Activated naive CD4-positive, alpha-beta T cell treated with anti-CD3 and anti-CD28 coated beads, Interleukin-2, amount 10 ng/mL, durations not matched to agents 7 days and 5 days (primary cell): Measurements from ENCODE around the gene PSMC3IP.

Experiments
- CTCF ChIA-PET: fragments of 350-600 bp; sonication (Branson Sonifier 250); formaldehyde crosslinking; loops from one replicate; lab custom pipeline; 2021; ENCODE audit warnings: antibody characterized with exemption; lab: Charles Lee
- DNase-seq: peaks from one replicate; pipeline ENCODE4 v3.0.0-alpha.2; 2020
- H3K27ac Mint-ChIP-seq: one replicate; pipeline ENCODE4 v1.8.0; 2021; ENCODE audit warnings: mild to moderate bottlenecking, moderate library complexity, mixed read lengths
- H3K27me3 Mint-ChIP-seq: one replicate; pipeline ENCODE4 v1.8.0; 2021; ENCODE audit warnings: mild to moderate bottlenecking, mixed read lengths
- H3K36me3 Mint-ChIP-seq: one replicate; pipeline ENCODE4 v1.8.0; 2021; ENCODE audit warnings: mixed read lengths
- H3K4me1 Mint-ChIP-seq: one replicate; pipeline ENCODE4 v1.8.0; 2021; ENCODE audit warnings: mixed read lengths
- H3K4me3 Mint-ChIP-seq: one replicate; pipeline ENCODE4 v1.8.0; 2021; ENCODE audit warnings: mild to moderate bottlenecking, moderate library complexity, mixed read lengths
- H3K9me3 Mint-ChIP-seq: one replicate; pipeline ENCODE4 v1.8.0; 2021; ENCODE audit warnings: mixed read lengths

The PSMC3IP gene

DNA sequence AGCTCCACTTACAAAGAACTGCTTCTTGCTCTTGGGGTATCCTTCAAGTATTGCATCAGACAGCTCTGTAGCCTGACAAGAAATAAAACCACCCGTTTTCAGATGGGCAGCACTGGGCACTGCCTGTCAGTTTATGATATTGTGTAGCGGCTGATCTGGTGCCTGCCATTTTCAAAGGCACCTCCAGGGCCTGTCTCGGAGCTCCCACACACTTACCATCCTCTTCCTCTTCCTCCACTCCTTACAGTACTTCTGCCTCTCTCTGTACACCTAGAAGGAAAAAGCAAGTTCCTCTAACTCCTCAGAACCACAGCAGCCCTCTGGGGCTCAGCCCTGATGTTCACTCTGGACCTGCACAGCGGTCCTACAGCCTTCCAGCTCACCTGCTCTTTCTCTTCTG, 4.4 kb downstream of the PSMC3IP start:
- H3K4me1 Mint-ChIP-seq, result peaks cover 61% of the 10 kb centered on the region
- no peak for DNase-seq
- H3K4me3 Mint-ChIP-seq, result no peak overlapping the region
- H3K9me3 Mint-ChIP-seq, result no peaks in the 10 kb centered on the region
- CTCF ChIA-PET, result no interaction called here
- H3K27me3 Mint-ChIP-seq, result no peaks in the 10 kb centered on the region
- H3K36me3 Mint-ChIP-seq, result peaks cover 73% of the 10 kb centered on the region
- peak overlapping the region; percentile 54 for H3K27ac Mint-ChIP-seq

DNA sequence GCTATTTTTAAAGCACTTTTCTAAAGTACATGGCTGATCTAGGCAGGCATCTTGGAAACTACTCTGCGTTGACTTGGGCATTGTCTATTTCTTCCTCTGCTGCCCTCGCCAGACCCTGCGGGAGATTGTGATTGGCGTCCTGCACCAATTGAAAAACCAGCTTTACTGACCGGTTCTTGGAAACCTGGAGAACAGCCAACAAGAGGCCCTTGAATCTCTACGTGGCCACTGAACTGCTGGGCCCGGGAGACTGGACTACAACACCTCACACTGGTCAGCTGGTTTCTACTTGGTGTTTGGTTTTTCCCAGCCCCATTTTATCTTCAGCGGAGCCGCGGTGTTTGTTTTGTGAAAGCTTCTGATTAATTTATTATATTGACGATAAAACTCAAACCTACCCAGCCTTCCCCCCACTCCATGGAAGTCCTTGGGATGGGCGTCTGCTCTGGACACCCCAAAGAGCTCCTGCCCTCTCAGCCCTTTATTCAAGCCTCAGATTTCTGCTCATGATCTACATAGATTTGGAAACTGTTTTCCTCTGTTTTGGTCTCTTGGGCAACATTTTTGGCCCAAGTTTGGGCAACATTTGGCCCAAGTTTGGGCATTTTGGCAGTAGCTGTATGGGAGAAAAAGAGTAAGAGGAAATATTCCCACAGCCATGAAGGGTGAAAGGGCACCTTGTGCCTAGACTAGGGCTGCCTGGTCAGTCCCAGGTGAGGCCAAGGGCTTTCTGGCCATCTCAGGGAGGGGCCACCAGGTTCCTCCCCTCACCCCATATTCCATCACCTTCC, 5.9 kb downstream of the PSMC3IP start:
- DNase-seq, result no peak
- H3K4me3 Mint-ChIP-seq, result no peak overlapping the region
- no peaks in the 10 kb centered on the region for H3K27me3 Mint-ChIP-seq
- no peak overlapping the region for H3K27ac Mint-ChIP-seq
- CTCF ChIA-PET, result no interaction called here
- no peaks in the 10 kb centered on the region for H3K9me3 Mint-ChIP-seq
- peaks cover 57% of the 10 kb centered on the region for H3K4me1 Mint-ChIP-seq
- peaks cover 72% of the 10 kb centered on the region for H3K36me3 Mint-ChIP-seq

GRCh38 chr17:42568341-42569111, 9.0 kb downstream of the PSMC3IP start:
- Mint-ChIP-seq H3K27me3 (no peaks in the 10 kb centered on the region), H3K9me3 (no peaks in the 10 kb centered on the region), H3K4me3 (peak overlapping the region; percentile 93), H3K36me3 (peaks cover 68% of the 10 kb centered on the region), H3K4me1 (peaks cover 53% of the 10 kb centered on the region), H3K27ac (peak overlapping the region; percentile 62)
- DNase-seq, result no peak
- CTCF ChIA-PET, result interaction anchor here (2.7 kb wide), 1 partner anchor 10 kb away, joined by 20 read pairs; the partner anchor contains the start of gene PSMC3IP

DNA sequence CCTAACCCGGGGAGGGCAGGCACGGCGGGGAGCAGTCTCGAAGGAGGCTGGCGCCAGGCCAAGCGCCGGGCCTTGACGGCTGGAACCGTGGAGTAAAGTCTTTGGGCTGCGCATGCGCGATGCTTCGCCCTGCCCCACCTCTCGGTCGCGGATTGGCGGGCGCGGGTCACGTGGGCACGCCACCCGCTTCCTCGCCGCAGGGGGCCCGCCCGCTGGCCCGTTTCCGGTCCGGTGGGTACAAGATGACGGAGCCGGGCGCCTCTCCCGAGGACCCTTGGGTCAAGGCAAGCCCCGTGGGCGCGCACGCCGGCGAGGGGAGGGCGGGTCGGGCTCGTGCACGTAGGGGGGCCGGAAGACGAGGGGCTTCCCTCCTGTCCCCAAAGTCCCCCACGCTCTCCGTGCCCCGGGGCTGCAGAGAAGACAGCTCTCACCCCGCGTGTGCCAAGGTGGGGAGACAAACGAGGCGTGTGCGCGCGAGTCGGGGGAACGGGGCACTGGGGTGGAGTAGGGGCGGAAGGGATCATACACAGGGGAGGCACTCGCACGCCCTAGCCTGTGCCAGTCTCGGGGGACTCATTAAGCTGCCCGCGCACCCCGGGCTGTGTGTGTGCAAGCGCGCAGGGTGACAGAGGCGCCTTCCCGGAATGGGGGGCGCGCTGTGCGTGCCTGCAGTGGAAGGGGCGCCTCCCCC, 10.5 kb downstream of the PSMC3IP start, which contains the start of gene MLX:
Gene MLX, plus strand, starts transcription at position 218 of the 691 bp plus-strand sequence. Its CDS starts 25 bp downstream, at position 243.
- peaks cover 6% of the 10 kb centered on the region for H3K27me3 Mint-ChIP-seq
- peaks cover 58% of the 10 kb centered on the region for H3K36me3 Mint-ChIP-seq
- peaks cover 61% of the 10 kb centered on the region for H3K4me1 Mint-ChIP-seq
- H3K9me3 Mint-ChIP-seq, result no peaks in the 10 kb centered on the region
- H3K4me3 Mint-ChIP-seq, result peak within 1 kb of the TSS; percentile 93
- peak within 1 kb of the TSS; percentile 95 for H3K27ac Mint-ChIP-seq
- peak; percentile 94 for DNase-seq
- CTCF ChIA-PET, result interaction anchor here (1.0 to 2.7 kb wide), 2 partner anchors 11 to 37 kb away, joined by 3 to 20 read pairs; partner anchors contain the start of gene PSMC3IP

DNA sequence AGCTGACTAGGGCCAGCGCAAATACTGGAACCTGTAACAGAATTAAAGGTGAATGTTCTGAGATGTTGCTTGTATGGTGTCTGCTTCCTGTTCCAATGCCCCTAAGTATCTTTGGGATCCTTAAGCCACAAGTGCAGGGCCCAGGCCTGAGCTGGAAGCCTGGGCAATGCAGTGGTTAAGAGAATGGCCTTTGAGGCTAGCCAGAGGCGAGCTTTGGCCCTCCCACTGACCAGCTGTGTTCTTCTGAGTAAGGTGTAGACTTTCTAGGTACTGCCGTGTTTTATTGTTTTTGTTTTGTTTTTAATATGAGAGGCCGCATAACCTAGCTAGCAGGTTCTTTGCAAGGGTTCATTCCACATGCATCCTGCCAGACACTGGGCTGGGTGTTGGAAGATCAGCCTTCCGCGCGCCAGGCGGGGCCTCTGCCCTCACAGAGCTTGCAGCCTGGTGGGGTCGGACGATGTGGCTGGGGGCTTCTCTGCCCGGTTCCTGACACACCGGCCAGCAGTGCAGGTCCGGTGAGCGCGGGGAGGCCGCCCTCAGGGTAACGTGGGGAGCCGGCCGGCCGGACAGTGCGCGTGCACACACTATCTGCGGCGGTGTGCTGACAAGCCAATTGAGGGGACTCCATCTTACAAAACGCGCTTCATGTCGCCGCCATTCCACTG, 11.2 kb downstream of the PSMC3IP start:
- H3K27ac Mint-ChIP-seq, result peak overlapping the region; percentile 95
- peaks cover 64% of the 10 kb centered on the region for H3K4me1 Mint-ChIP-seq
- DNase-seq, result no peak
- H3K27me3 Mint-ChIP-seq, result peaks cover 12% of the 10 kb centered on the region
- H3K36me3 Mint-ChIP-seq, result peaks cover 55% of the 10 kb centered on the region
- peak overlapping the region; percentile 93 for H3K4me3 Mint-ChIP-seq
- no peaks in the 10 kb centered on the region for H3K9me3 Mint-ChIP-seq
- CTCF ChIA-PET, result interaction anchor here (1.0 to 2.7 kb wide), 2 partner anchors 12 kb away, joined by 3 to 20 read pairs; partner anchors contain the start of gene PSMC3IP

DNA sequence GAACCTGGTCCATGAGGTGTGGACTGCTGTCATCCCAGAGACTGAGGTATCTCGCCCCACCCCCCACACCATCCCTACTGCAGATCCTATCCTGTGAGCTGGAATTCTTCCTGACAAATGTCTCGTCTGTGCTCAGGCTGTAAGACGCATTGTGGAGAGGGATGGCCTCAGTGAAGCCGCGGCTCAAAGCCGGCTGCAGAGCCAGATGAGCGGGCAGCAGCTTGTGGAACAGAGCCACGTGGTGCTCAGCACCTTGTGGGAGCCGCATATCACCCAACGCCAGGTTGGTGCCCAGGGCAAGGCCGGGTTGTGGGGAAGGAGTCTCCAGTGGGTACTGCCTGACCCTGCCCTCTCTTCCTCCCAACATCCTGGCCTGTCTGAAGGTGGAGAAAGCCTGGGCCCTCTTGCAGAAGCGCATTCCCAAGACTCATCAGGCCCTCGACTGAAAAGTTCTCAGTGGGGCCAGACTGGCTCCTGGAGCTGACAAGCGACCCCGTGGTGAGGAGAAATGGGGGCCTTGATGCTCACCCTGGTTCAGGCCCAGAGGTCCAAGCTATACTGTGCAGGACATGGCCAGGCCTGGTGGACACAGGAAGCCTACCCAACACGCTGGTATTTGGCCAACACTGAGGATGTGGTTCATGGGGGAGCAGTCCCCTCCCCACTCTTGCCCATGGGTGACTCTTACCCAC, 11.9 kb downstream of the PSMC3IP start:
- CTCF ChIA-PET, result interaction anchor here (1.0 kb wide), 1 partner anchor 13 kb away, joined by 3 read pairs; no protein-coding TSS in a partner anchor
- H3K36me3 Mint-ChIP-seq, result peaks cover 49% of the 10 kb centered on the region
- H3K27me3 Mint-ChIP-seq, result peaks cover 12% of the 10 kb centered on the region

DNA sequence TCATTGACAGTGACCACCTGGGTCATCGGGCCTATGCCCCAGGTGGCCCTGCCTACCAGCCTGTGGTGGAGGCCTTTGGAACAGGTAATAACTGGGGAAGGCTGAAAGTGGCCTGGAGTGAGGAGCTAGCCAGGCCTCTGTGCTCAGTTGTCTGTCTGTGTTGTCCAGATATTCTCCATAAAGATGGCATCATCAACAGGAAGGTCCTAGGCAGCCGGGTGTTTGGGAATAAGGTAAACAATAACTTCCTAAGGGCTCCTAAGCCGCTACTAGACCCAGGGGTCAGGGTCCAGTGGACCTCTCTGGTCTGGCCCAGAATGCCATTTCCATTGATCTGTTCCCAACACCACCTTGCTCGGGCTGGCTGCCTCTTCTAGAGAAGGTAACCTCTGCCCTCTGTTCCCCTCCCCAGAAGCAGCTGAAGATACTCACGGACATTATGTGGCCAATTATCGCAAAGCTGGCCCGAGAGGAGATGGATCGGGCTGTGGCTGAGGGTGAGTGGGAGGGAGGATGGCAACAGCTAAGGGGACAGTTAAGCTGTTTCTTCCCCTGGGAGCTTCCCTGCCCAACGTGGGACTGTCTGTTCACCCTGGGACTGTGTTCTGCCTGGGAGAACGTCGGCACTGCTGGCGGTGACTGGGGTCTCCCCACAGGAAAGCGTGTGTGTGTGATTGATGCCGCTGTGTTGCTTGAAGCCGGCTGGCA, 12.6 kb downstream of the PSMC3IP start:
- CTCF ChIA-PET, result interaction anchor here (1.3 kb wide), 1 partner anchor 16 kb away, joined by 3 read pairs; no protein-coding TSS in a partner anchor

More for the DNA sequence above, 11.9 kb downstream of the PSMC3IP start:
- no peak for DNase-seq
- no peaks in the 10 kb centered on the region for H3K9me3 Mint-ChIP-seq
- peak overlapping the region; percentile 93 for H3K4me3 Mint-ChIP-seq
- peaks cover 62% of the 10 kb centered on the region for H3K4me1 Mint-ChIP-seq
- peak overlapping the region; percentile 95 for H3K27ac Mint-ChIP-seq

GRCh38 chr17:42563950-42564349, 13.6 kb downstream of the PSMC3IP start:
- Mint-ChIP-seq H3K9me3 (no peaks in the 10 kb centered on the region), H3K27ac (peak overlapping the region; percentile 43), H3K27me3 (peaks cover 12% of the 10 kb centered on the region), H3K4me1 (peaks cover 57% of the 10 kb centered on the region), H3K4me3 (peak overlapping the region; percentile 88), H3K36me3 (peaks cover 34% of the 10 kb centered on the region)
- DNase-seq, result no peak
- CTCF ChIA-PET, result interaction anchor here (1.2 to 1.3 kb wide), 2 partner anchors 14 to 15 kb away, joined by 3 to 4 read pairs; partner anchors contain the start of gene PSMC3IP

More for the DNA sequence above, 12.6 kb downstream of the PSMC3IP start:
- Mint-ChIP-seq H3K4me1 (peaks cover 65% of the 10 kb centered on the region), H3K4me3 (no peak overlapping the region), H3K36me3 (peaks cover 42% of the 10 kb centered on the region), H3K27me3 (peaks cover 12% of the 10 kb centered on the region), H3K9me3 (no peaks in the 10 kb centered on the region), H3K27ac (no peak overlapping the region)
- DNase-seq, result no peak

DNA sequence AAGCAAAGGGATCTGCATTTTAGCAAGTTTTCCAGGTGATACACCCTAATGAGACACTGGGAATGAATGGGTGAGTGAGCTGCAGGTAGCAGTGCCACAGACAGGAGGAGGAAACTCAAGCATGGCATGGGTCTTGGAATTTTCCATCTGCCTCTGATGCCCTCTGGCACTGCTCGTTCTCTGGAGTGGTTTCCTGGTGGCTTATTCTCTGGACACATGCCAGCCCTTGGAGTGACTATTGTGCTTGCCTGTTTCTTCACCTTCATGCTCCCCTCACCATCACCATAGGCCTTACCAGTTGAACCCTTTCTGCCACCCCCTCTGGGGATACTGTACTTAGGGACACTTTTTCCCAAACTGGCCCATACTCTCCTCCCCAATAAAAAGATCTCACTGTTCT, 14.0 kb downstream of the PSMC3IP start:
- Mint-ChIP-seq H3K4me3 (peak overlapping the region; percentile 88), H3K27me3 (peaks cover 12% of the 10 kb centered on the region), H3K9me3 (no peaks in the 10 kb centered on the region), H3K4me1 (peaks cover 54% of the 10 kb centered on the region), H3K36me3 (peaks cover 31% of the 10 kb centered on the region), H3K27ac (peak overlapping the region; percentile 43)
- DNase-seq, result no peak
- CTCF ChIA-PET, result interaction anchor here (1.2 to 1.3 kb wide), 2 partner anchors 14 to 15 kb away, joined by 3 to 4 read pairs; partner anchors contain the start of gene PSMC3IP

- CTCF ChIA-PET, result interaction anchor here (1.2 kb wide), 1 partner anchor 15 kb away, joined by 4 read pairs; the partner anchor contains the start of gene PSMC3IP
- Mint-ChIP-seq H3K36me3 (peaks cover 29% of the 10 kb centered on the region), H3K4me3 (peak overlapping the region; percentile 88), H3K27me3 (peaks cover 12% of the 10 kb centered on the region), H3K9me3 (no peaks in the 10 kb centered on the region), H3K4me1 (peaks cover 54% of the 10 kb centered on the region), H3K27ac (peak overlapping the region; percentile 93)
- DNase-seq, result no peak
These were observed 14.4 kb downstream of the PSMC3IP start for GRCh38 chr17:42563143-42563509.

GRCh38 chr17:42562388-42563142, 15.0 kb downstream of the PSMC3IP start:
- Mint-ChIP-seq H3K27me3 (peaks cover 12% of the 10 kb centered on the region), H3K4me1 (peaks cover 50% of the 10 kb centered on the region), H3K36me3 (peaks cover 25% of the 10 kb centered on the region), H3K9me3 (no peaks in the 10 kb centered on the region), H3K27ac (peak overlapping the region; percentile 93), H3K4me3 (peak overlapping the region; percentile 88)
- DNase-seq, result no peak
- CTCF ChIA-PET, result interaction anchor here (1.2 kb wide), 1 partner anchor 15 kb away, joined by 4 read pairs; the partner anchor contains the start of gene PSMC3IP
